ENCODE measurements around the gene CCDC178.

CCDC178 gene

DNA sequence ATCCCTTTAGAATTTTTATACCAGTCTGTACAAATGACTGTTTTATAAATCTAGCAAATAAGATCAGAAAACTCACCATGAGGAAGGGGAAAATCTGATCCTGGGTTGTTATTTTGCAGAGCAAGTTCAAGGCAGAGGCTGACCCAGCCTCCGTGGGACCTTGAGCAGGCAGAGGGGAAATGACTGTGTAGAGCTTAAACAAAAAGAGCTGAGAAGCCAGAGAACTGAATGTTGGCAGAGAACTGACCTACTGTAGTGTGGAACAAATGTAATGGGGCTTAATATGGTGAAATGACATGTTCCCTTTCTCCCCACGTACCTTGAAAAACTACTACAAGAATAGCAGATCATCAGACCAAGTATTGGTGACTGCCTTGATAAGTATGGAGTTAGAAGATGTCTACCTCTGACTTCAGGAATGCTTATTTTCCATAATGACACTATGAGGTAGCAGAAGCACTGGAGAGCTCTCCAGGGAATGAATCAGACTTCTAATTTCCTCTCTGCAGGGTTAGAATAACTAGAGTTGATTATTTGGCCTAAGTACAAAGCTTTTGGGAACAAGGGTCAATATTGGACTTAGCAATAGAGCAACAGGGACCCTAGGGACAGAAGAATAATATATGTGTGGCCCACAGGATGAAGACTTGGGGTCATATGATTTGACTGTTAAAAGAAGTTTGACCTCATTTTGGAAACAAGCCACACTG lies 304.4 kb downstream of the CCDC178 start:
- DNase-seq (ENCODE audit: low read depth in 2 of 2, low spot score in 1 of 2), result no peak

DNA sequence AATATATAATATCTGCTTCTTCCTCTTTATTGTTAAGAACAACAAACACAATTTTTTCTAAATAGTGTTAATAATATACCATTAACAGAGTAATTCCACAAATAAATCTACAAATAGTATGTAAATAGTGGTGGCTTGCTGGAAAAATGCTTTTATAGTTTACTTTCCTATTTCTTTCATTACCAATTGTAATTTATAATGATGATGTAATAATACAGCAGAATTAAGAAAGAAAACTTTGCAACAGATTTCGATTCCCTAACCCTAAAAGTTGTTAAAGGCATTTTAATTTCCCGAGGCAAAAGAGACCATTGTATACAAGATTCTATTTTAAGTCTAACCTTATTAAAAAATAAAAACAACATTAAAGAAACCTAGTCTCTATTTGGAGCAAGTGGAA lies 307.9 kb downstream of the CCDC178 start:
- no peak for DNase-seq (ENCODE audit: low read depth in 2 of 2, low spot score in 1 of 2)

DNA sequence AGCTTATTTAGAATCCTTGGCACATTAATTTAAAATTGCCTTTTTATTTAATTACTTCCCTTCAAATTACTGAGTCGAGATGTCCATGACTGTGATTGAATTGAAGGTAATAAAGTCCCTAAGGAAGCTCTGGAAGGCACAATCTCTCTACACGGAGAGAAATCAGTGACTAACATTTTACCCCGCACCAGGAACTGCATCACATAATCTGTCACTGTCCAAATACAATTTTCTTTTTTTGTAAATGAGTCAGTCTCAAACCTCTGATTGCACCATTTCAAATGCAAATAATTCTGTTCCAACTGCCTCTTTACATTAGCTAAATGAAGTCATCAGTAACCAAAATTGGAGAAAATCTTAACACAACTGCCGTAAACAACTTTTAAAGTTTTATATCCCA lies 311.9 kb downstream of the CCDC178 start:
- no peak for DNase-seq (ENCODE audit: low read depth in 2 of 2, low spot score in 1 of 2)

DNA sequence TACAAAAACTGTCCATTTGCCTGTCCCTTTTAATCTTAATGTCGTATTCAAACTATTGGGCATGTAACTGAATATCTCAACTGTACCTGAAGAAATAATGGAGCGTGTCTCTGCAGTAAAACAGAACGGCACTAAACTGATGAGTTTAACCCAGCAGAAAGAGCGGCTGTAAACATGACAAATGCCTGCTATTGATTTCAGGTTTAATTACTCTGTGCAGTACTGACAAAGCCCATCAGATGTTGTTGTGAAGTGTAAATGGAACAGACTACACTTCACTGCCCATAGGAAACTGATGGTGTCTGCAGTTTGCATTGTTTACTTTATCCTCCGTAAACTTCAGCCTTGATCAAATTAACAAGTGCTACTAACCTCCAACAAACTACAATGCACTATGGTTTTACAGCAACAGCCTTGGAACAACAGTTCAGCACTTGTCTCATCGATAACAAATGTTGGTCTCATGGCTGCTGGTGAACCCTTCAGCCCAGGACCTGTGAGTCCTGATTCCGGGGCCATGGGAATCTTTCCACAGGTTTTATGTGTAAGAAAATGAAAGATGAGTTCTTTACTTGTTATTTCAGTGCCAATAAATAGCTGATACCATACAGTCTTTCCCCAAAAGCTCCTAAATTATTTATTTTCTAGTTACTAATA lies 316.5 kb downstream of the CCDC178 start:
- DNase-seq (ENCODE audit: low read depth in 2 of 2, low spot score in 1 of 2), result no peak

DNA sequence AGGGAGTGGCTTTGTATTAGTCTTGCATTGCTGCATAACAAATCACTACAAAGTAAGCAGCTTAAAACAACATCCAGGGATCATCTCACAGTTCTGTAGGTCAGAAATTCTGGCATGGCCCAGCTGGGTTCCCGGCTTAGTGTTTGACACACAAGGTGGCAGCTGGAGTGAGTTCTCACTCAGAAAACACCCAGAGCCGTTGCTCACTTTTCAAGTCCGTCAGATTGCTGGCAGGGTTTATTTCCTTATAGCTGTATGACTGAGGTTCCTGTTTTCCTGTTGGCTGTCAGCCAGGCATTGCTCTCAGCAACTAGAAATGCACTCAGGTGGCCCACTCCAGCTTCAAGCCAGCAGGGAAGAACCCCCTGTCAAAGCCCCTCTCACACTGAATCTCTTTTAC lies 324.1 kb downstream of the CCDC178 start:
- DNase-seq (ENCODE audit: low read depth in 2 of 2, low spot score in 1 of 2), result no peak

GRCh38 chr18:33115917-33116316 lies 324.6 kb downstream of the CCDC178 start:
- no peak for DNase-seq (ENCODE audit: low read depth in 2 of 2, low spot score in 1 of 2)

- DNase-seq (ENCODE audit: low read depth in 2 of 2, low spot score in 1 of 2), result no peak
These were observed 325.0 kb downstream of the CCDC178 start for GRCh38 chr18:33115476-33115875.

DNA sequence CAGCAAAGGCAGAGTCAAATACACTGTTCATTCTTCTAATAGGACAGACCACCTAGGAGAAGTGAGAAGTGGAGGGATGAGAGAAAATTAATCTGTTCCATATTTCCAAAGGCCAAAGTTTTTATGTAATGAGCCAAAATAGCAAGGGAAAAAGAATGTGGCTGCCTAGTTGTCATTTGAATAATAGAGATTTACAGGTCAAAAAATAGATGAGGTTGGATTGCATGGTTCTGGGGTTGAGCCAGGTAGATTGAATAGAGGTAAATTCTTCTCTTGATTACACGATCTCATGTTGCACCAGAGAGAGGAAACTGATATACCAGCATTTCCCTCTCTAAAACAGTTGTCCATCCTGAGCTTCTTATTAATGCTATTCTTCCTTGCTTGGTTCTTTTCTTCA lies 325.8 kb downstream of the CCDC178 start:
- DNase-seq (ENCODE audit: low read depth in 2 of 2, low spot score in 1 of 2), result no peak

DNA sequence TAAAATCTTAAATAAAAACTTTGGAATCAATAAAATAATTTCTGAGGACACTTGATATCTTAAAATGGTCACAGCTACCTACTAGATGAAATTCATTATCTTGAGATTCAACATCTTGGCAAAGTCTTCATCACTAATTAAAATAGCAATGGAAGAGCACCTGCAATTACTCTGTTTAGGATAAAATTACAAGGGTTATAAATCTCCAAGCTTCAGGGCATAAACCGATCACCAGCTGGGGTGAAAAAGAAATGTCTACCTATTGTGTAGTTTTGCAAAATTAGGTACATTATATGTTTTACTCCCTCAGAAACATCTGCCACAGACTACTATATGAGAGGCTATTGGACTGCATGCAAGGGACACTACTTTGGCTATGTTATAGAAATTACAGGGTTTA lies 327.1 kb downstream of the CCDC178 start:
- no peak for DNase-seq (ENCODE audit: low read depth in 2 of 2, low spot score in 1 of 2)

DNA sequence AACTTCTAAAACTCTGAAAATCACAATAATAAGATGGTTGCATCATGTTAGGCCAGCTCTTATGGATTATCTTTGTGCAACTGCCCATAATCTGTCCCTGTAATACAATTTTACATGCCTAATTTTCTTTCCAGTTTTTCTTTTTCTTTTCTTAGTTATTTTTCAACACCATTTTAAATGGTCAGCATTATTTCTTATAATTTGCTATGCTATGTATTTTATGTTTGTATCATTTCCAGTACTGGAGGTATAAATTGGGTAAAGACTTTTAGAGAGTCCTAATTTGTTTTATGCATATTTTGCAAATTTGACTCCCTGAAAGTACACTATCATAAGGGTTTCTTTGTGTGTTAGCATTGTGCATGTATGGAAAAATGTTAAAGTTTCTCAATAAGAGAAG lies 333.0 kb downstream of the CCDC178 start:
- DNase-seq (ENCODE audit: low read depth in 2 of 2, low spot score in 1 of 2), result no peak

- no peak for DNase-seq (ENCODE audit: low read depth in 2 of 2, low spot score in 1 of 2)
These were observed 339.2 kb downstream of the CCDC178 start for GRCh38 chr18:33101316-33101715.

- no peak for DNase-seq (ENCODE audit: low read depth in 2 of 2, low spot score in 1 of 2)
These were observed 340.9 kb downstream of the CCDC178 start for GRCh38 chr18:33099626-33100025.

DNA sequence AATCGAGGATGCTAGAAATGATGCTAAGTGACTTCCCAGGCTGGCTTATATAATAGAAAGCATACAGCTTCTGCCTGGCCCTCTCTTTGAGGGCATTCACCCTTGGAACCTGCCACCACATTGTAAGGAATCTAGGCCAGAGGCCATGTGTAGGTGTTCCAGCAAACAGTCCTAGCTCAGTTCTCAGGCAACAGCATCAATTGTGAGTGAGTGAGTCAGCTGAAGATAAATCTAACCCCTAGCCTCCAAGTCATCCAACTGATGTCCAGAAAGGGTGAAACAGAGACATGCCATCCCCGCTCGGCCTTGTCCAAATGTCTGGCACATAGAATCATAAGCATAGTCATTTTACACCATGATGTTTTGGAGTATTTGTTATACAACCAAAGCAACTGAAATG lies 343.4 kb downstream of the CCDC178 start:
- DNase-seq (ENCODE audit: low read depth in 2 of 2, low spot score in 1 of 2), result no peak

- no peak for DNase-seq (ENCODE audit: low read depth in 2 of 2, low spot score in 1 of 2)
These were observed 350.1 kb downstream of the CCDC178 start for GRCh38 chr18:33090461-33090860.

DNA sequence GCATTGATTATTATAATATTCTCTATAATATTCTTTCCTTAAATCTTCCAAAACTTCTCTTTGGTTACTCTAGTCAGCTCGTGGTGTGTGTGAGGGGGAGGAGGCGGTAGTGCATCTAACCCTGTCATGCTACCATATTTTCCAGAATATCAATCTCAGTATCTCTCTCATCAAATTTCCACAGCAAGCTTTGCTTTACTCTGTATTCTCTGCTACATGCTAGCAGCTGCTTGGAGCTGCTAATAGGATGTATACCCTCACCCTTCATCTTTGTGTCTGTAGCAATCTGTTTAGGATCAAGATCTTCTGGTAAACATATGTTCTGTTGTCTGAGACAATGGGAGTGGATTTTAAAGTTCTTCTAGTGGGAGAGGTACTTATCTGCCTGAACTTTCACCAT lies 363.9 kb downstream of the CCDC178 start:
- no peak for DNase-seq (ENCODE audit: low read depth in 2 of 2, low spot score in 1 of 2)

DNA sequence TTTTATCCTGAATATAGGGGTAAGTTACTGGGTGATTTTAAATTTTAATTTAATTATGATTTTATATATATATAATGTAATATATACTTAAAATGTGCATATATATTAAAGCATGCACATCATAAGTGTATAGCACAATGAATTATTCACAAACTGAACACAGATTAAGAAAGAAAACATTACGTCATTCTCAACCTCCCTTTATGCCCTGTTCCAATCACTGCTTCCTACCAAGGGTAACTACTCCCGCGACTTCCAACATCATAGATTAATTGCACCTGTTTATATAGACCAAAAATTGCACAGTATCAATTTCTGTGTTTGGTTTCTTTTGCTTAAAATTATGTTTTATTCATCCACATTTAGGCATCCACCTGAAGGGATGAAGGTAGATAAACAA lies 366.4 kb downstream of the CCDC178 start:
- no peak for DNase-seq (ENCODE audit: low read depth in 2 of 2, low spot score in 1 of 2)

DNA sequence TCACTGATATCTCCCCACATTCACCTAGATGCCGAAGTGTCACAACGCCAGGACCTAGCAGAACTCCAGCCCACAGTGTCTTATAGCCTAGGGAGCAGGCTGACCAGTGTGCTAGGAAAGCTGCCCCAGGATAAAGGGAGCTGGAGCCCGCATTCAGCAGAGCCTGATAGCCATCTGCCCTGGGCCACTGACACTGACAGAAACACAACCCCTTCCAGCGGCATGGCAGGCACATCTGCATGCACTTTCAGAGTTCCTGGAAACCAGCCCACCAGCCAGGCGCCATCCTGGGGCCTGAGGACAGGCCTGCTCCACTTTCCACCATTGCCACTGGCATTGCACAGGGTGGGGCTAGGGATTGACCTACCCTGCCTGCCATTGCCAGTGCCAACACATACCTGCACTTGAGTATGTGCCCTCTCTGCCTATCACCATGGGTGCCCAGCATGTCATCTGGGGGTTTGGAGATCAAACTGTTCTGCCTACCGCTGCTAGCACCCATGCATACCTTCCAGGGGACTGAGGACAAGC lies 377.6 kb downstream of the CCDC178 start:
- no peak for DNase-seq (ENCODE audit: low read depth in 2 of 2, low spot score in 1 of 2)

DNA sequence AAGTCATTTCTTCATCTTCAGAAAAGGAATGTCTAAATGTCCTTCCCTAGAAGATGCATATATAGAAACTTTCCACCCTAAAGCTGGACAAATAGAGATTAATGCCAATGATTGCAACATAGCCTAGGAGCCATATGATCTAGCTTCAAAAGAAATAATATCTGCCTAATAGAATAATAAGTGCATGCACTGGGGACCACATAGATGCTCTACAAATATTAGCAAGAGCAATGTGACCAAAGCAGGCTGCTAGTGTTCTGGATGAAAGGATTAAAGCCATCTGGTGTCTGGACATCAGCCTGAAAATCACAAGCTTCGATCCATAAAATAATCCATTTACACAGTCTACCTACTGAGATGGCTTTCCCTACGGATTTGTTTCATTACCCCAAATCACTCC lies 387.6 kb downstream of the CCDC178 start:
- no peak for DNase-seq (ENCODE audit: low read depth in 2 of 2, low spot score in 1 of 2)

DNA sequence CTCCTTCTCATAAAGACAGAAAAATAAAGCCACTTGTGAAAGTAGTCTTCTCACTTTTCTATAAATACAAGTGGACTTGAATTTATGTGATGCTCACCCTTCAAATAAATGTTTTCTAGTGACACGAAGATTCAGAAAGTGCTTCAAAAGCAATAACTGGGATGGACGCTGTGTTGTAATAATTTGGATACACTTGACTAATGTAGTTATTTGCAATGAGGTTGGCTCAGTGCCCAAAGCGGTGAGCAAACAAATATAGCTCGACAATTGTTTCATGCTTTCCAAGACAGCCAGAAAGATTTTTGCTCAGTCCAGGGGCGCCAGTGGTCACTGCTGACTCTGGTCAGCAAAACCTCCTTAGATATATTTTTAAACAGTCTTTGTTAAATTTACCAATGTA lies 389.1 kb downstream of the CCDC178 start:
- DNase-seq (ENCODE audit: low read depth in 2 of 2, low spot score in 1 of 2), result no peak

DNA sequence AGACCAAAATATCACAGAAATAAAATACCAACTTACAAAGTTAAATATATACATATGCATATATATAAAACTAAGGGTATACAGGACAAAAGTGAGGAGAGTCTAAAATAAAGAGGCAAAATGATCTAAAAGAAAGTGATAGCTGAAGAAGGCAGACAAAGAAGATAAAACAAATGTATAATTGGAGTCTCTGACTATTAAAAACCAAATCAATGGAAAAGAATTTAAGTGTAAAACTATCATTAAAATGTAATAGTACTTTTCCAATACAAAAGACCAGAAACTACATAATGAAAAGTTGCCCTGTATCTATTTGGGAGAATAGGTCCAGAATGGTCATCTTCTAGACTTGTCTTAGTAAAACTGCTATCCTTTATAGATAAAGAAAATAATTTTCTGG lies 400.3 kb downstream of the CCDC178 start:
- DNase-seq (ENCODE audit: low read depth in 2 of 2, low spot score in 1 of 2), result no peak

- DNase-seq (ENCODE audit: low read depth in 2 of 2, low spot score in 1 of 2), result no peak
These were observed 405.6 kb downstream of the CCDC178 start for GRCh38 chr18:33034945-33035344.

- no peak for DNase-seq (ENCODE audit: low read depth in 2 of 2, low spot score in 1 of 2)
These were observed 406.3 kb downstream of the CCDC178 start for GRCh38 chr18:33034212-33034611.

DNA sequence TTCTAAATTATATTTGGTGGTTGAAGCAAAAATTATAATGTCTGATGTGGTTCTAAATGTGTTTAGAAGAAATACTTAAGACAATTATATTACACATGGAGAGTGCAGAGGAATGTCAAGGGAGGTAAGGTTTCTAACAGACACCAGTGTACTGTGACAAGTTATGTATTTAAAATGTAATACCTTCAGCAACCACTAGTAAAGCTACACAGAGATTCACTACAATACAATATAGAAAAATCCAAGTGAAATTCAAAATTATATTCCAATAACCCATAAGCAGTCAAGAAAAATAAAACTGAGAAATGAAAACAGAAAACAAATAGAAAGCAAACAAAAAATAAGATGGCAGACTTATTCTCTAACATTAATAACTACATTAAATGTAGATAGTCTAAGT lies 418.2 kb downstream of the CCDC178 start:
- no peak for DNase-seq (ENCODE audit: low read depth in 2 of 2, low spot score in 1 of 2)

All from stimulated activated CD8-positive, alpha-beta memory T cell treated with anti-CD3 and anti-CD28 coated beads, Interleukin-4, amount 100 ng/mL, for 1 hour (primary cell).